K562 (cell line): Measurements from ENCODE around the gene TESMIN.

Experiments
- CEBPB ChIP-seq: fragments of 450-650 bp; IDR thresholded peaks from 2 replicates; pipeline ENCODE4 v1.6.1; 2016; ENCODE audit warnings: missing genetic modification characterization, missing compliant biosample characterization
- CXXC5 ChIP-seq: fragments of 250-450 bp; sonication (Bioruptor Pico); IDR thresholded peaks from 2 replicates; pipeline ENCODE4 v1.8.0; 2022; ENCODE audit warnings: inconsistent platforms, mild to moderate bottlenecking, moderate library complexity
- EP300 ChIP-seq: IDR thresholded peaks from 2 replicates; pipeline ENCODE4 v1.6.1; 2012; ENCODE audit warnings: low read length, improper control_type of control experiment
- ETV6 ChIP-seq, 3 experiments: fragments of 150-350 bp in 1 of 3; sonication (generic) in 1 of 3; formaldehyde crosslinking in 1 of 3; IDR thresholded peaks; 2 replicates each; pipeline versions ENCODE4 v1.6.1 to v1.8.0; 2014 to 2022; ENCODE audit warnings: borderline replicate concordance in 2 of 3, low read depth in 2 of 3, antibody characterized with exemption in 1 of 3, low read length in 1 of 3, mild to moderate bottlenecking in 1 of 3, missing genetic modification reagents in 1 of 3
- GABPA ChIP-seq: fragments of 200-800 bp; sonication (Bioruptor generic); conservative IDR thresholded peaks from 2 replicates; pipeline ENCODE4 v1.6.1; 2016; ENCODE audit warnings: low read depth, missing genetic modification characterization, missing compliant biosample characterization
- HIVEP1 ChIP-seq: fragments of 250-450 bp; sonication (Bioruptor Pico); IDR thresholded peaks from 2 replicates; pipeline ENCODE4 v1.4.0; 2020; ENCODE audit warnings: mild to moderate bottlenecking
- POLR2A ChIP-seq: fragments of 450-650 bp; conservative IDR thresholded peaks from 2 replicates; pipeline ENCODE4 v1.6.1; 2016
- POLR2AphosphoS5 ChIP-seq: IDR thresholded peaks from 2 replicates; pipeline ENCODE4 v1.6.1; 2011; ENCODE audit warnings: mild to moderate bottlenecking, low read depth, low read length, moderate library complexity; ENCODE audit not compliant: control insufficient read depth, insufficient read depth
- SIRT6 ChIP-seq: IDR thresholded peaks from one replicate; pipeline ENCODE4 v1.6.1; 2012; ENCODE audit warnings: low read depth, mild to moderate bottlenecking, control low read depth, inconsistent platforms, low read length, moderate library complexity
- SMC3 ChIP-seq: conservative IDR thresholded peaks from 2 replicates; pipeline ENCODE4 v1.6.1; 2011; ENCODE audit warnings: low read depth, low read length, improper control_type of control experiment; ENCODE audit not compliant: insufficient read depth
- SNAPC5 ChIP-seq: fragments of 250-450 bp; sonication (Bioruptor Pico); IDR thresholded peaks from 2 replicates; pipeline ENCODE4 v1.8.0; 2021; ENCODE audit warnings: moderate library complexity, mild to moderate bottlenecking, inconsistent platforms
- STAT6 ChIP-seq: sonication (generic); formaldehyde crosslinking; IDR thresholded peaks from 2 replicates; pipeline ENCODE4 v1.8.1; 2023; ENCODE audit warnings: mild to moderate bottlenecking, missing genetic modification reagents
- ZNF12 ChIP-seq: sonication (generic); formaldehyde crosslinking; IDR thresholded peaks from 2 replicates; pipeline ENCODE4 v1.4.0; 2020; ENCODE audit warnings: mild to moderate bottlenecking, missing genetic modification reagents
- ZNF175 ChIP-seq: fragments of 200-800 bp; sonication (Bioruptor generic); IDR thresholded peaks from 2 replicates; pipeline ENCODE4 v1.6.1; 2016; ENCODE audit warnings: low read depth, mild to moderate bottlenecking, missing genetic modification characterization, missing compliant biosample characterization

- no peak for TF ChIP-seq HIVEP1 (CRISPR knock-in tag)
- no peak for TF ChIP-seq CXXC5 (CRISPR knock-in tag)
- no peak for TF ChIP-seq SMC3
- TF ChIP-seq ZNF12 (CRISPR knock-in tag) = no peak
- TF ChIP-seq EP300 = no peak
- TF ChIP-seq STAT6 (CRISPR knock-in tag) = no peak
- TF ChIP-seq ZNF175 (CRISPR knock-in tag) = no peak
- no peak for TF ChIP-seq CEBPB (tag)
- no peak for TF ChIP-seq SNAPC5 (CRISPR knock-in tag)
- no peak for TF ChIP-seq GABPA
- TF ChIP-seq POLR2A = no peak
- TF ChIP-seq POLR2AphosphoS5 = no peak
- no peak for TF ChIP-seq SIRT6
- TF ChIP-seq ETV6 (IDR thresholded peaks at IDR 0.05; ENCODE audit: borderline replicate concordance in 1 of 2, low read depth in 2 of 2, low read length in 1 of 2) = no peak
- no peak for TF ChIP-seq ETV6 (CRISPR knock-in tag; IDR thresholded peaks at IDR 0.05; ENCODE audit: borderline replicate concordance)
Measured at GRCh38 chr11:68707527-68707926, 43.8 kb downstream of the TESMIN start.
